Pancreas (tissue), 10 donors: ENCODE data around the gene ARHGEF7. TPM values are rescaled to one million over a fixed set of nuclear protein-coding genes. Genes with fewer than 3 reads are reported as not detected.

Experiments used
- ATAC-seq, 4 donors: fragments of 200-7000 bp; cut with Tn5 transposase; one replicate each; pipeline versions ENCODE4 v1.8.0 to v1.9.1; 2020; ENCODE audit warnings: mild to moderate bottlenecking in 4 of 4, moderate library complexity in 4 of 4
- DNase-seq, 6 donors: peaks; one replicate each; pipeline ENCODE4 v3.0.0-alpha.2; 2020
- FAIRE-seq: peaks from 2 replicates; lab custom pipeline; 2012; peaks lifted over from hg19 to GRCh38; lab: Jason Lieb, UNC
- H3K27ac ChIP-seq, 4 donors: fragments of 200-600 bp; sonication (generic); 1 replicate in 3 of 4; 2 replicates in 1 of 4; pipeline versions ENCODE4 v1.5.0 to v1.8.0; 2020
- H3K27me3 ChIP-seq, 4 donors: fragments of 200-600 bp; one replicate each; pipeline ENCODE4 v1.8.0; 2021
- H3K36me3 ChIP-seq, 3 donors: fragments of 200-600 bp; sonication (generic) in 1 of 3; one replicate each; pipeline versions ENCODE4 v1.5.0 to v1.8.0; 2020 to 2021
- H3K4me1 ChIP-seq, 3 donors: fragments of 200-600 bp; one replicate each; pipeline ENCODE4 v1.8.0; 2021
- H3K4me3 ChIP-seq, 4 donors: fragments of 200-600 bp; sonication (generic) in 2 of 4; one replicate each; pipeline versions ENCODE4 v1.5.0 to v1.8.0; 2020 to 2021
- H3K9me3 ChIP-seq, 4 donors: fragments of 200-600 bp; one replicate each; pipeline ENCODE4 v1.8.0; 2021
- WGBS, 2 donors: extraction: QIAGEN DNeasy Blood & Tissue Kit; methylation state at CpG; one replicate each; pipeline ENCODE4 v1.1.7; 2013; 5-methylcytosine and 5-hydroxymethylcytosine counted together
- intact Hi-C, 3 donors: fragments of 100-400 bp; cut with DNase I; formaldehyde crosslinking; loops; one replicate each; pipeline versions ENCODE4 v1.11.1 to v1.14.2; 2022
- polyA plus RNA-seq, 2 donors: library from polyadenylated mRNA; stranded (reverse); fragments of 200-250 nt; gene quantifications; one replicate each; pipeline ENCODE4 v1.2.3, GENCODE V29; 2013
- total RNA-seq, 6 donors: library from RNA; stranded (reverse); fragmentation: NEBNext Ultra II Directional in 4 of 6; extraction: Animal tissue kit (Norgen Biotek cat#: 25700) in 4 of 6; gene quantifications; one replicate each; pipeline versions ENCODE4 v1.2.1 to v1.2.4, GENCODE V29; 2021 to 2023
- TF ChIP-seq, protein P1 (sequence below), 4 donors: fragments of 200-600 bp; sonication (generic) in 3 of 4; IDR thresholded peaks; one replicate each; pipeline versions ENCODE4 v1.5.0 to v1.8.0; 2021; ENCODE audit warnings: antibody characterized with exemption in 4 of 4
- donor health status: healthy with polysubstance abuse.
- donor health status: DM: no; HTN: no; CAD: no; lungs with moderate emphysema.
- donor health status: DM: no; HTN: no; CAD: no.
- donor health status: control.
- donor health status: control.
- donor health status: Bipolar disorder and iron deficiency.
- donor health status: DM: yes; HTN: yes; CAD: no.
- donor health status: DM: no; HTN: no; CAD: no.
- donor health status: DM: no; HTN: no; CAD: no.
- donor health status: DM: yes; HTN: yes; CAD: no.

Gene ARHGEF7
- total and polyA plus RNA-seq, 8 donors, result 13.4 to 37.7 (median 22.2) TPM

DNA sequence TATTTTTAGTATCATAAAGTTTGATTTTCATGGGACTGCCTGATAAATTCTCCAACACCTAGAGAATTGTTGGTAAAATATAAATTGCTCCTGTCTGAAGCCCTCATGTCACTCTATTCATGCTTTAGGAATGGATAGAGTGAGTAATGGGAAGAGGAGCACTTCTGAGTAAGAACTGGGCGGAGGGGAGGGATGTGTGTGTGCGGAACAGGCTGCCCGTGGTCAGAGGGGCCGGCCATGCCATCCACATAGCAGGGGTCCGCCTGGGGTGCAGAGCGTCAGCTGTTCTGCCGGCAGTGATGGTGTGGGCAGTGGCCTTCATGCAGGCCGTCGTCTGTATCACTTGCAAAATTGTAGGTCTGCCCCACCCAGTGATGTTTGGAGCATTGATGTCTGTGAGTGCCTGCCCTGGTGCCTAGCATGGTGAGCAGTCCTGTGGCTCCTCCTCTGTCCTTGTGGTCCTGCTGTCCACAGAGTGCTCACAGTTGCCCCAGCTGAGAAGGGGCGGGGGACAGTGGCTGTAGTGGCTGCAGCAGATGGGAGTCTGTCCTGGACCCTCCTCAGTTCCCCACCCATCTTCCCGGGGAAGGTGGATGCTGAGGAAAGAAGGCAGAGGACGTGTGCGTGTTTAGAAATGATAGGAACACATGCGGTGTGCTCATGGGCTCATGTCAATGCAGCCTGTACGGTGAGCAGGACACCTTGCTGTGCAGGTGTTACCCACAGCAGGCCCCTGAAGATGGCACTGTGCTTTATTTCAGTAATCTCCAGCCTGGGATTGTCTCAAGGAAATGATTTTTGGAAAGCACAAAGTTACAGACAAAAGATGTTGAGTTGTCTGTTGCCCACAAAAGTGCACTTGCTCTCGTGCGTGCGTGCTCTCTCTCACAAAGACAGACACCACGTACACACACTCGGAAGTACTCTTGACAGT is 155.9 kb downstream of the ARHGEF7 start:
- H3K27ac ChIP-seq, result no peak overlapping the region
- no peak for ATAC-seq
- no peak for DNase-seq
- 93% methylated on average over 20 of the region's 20 CpGs for WGBS, 2 donors
- FAIRE-seq, result no peak
- H3K27me3 ChIP-seq, result no peaks in the 10 kb centered on the region
- H3K9me3 ChIP-seq, result no peaks in the 10 kb centered on the region
- TF ChIP-seq, protein P1, sequence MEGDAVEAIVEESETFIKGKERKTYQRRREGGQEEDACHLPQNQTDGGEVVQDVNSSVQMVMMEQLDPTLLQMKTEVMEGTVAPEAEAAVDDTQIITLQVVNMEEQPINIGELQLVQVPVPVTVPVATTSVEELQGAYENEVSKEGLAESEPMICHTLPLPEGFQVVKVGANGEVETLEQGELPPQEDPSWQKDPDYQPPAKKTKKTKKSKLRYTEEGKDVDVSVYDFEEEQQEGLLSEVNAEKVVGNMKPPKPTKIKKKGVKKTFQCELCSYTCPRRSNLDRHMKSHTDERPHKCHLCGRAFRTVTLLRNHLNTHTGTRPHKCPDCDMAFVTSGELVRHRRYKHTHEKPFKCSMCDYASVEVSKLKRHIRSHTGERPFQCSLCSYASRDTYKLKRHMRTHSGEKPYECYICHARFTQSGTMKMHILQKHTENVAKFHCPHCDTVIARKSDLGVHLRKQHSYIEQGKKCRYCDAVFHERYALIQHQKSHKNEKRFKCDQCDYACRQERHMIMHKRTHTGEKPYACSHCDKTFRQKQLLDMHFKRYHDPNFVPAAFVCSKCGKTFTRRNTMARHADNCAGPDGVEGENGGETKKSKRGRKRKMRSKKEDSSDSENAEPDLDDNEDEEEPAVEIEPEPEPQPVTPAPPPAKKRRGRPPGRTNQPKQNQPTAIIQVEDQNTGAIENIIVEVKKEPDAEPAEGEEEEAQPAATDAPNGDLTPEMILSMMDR (IDR thresholded peaks at IDR 0.05), result no peak
- H3K36me3 ChIP-seq, result peaks cover 0 to 27% (median 4%) of the 10 kb centered on the region in 3 donors
- H3K4me1 ChIP-seq, result no peaks in the 10 kb centered on the region
- intact Hi-C loops, result no loop called here
- no peak overlapping the region for H3K4me3 ChIP-seq

DNA sequence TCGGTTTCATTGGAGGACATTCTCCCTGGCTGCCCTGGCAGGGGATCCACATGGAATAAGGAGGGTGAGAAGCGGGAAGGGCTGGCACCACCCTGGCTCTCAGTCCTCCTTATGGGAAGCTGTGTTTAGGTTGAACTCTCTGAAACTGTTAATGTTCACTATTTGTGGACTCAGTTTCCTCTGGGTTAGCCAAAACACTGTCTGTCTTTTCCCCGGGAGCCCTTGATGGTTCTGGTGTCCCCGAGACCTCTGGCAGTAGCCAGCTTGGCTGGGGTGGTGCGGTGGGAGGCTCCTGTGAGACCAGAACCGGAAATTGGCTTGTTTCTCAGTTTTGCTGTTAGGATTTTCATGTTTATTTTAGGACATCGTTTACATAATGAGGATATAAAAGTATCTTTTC is 157.0 kb downstream of the ARHGEF7 start:
- peaks cover 0 to 37% (median 8%) of the 10 kb centered on the region in 3 donors for H3K36me3 ChIP-seq
- FAIRE-seq (no peak), ATAC-seq (no peak), DNase-seq (no peak)
- no peaks in the 10 kb centered on the region for H3K4me1 ChIP-seq
- H3K27me3 ChIP-seq, result no peaks in the 10 kb centered on the region
- H3K9me3 ChIP-seq, result no peaks in the 10 kb centered on the region
- 82 to 89% methylated on average over 7 of the region's 7 CpGs for WGBS, 2 donors
- intact Hi-C loops, result no loop called here
- H3K4me3 ChIP-seq, result no peak overlapping the region
- no peak overlapping the region for H3K27ac ChIP-seq
- TF ChIP-seq, protein P1 (IDR thresholded peaks at IDR 0.05), result no peak

DNA sequence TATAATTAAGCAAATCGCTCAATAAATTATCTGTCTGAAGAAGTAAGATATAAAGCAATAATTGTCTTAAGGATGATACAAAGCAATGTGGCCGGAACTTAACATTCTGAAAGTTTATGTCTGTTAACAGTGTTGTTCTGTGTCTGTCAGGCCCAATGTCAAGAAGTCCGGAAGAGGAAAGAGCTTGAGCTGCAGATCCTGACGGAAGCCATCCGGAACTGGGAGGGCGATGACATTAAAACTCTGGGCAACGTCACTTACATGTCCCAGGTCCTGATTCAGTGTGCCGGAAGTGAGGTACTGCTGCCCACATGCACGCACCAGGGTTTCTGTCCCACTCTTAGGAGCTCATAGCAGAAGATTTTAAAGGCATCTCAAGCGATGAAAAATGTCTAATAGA is 160.3 kb downstream of the ARHGEF7 start:
- Histone ChIP-seq H3K27me3 (no peaks in the 10 kb centered on the region), H3K36me3 (peaks cover 0 to 40% (median 15%) of the 10 kb centered on the region in 3 donors), H3K4me1 (no peaks in the 10 kb centered on the region), H3K9me3 (no peaks in the 10 kb centered on the region), H3K4me3 (no peak overlapping the region), H3K27ac (no peak overlapping the region)
- DNase-seq, result no peak
- ATAC-seq, result no peak
- intact Hi-C loops, result no loop called here
- TF ChIP-seq, protein P1 (IDR thresholded peaks at IDR 0.05), result no peak
- no peak for FAIRE-seq
- 94% methylated on average over 10 of the region's 10 CpGs for WGBS, 2 donors

DNA sequence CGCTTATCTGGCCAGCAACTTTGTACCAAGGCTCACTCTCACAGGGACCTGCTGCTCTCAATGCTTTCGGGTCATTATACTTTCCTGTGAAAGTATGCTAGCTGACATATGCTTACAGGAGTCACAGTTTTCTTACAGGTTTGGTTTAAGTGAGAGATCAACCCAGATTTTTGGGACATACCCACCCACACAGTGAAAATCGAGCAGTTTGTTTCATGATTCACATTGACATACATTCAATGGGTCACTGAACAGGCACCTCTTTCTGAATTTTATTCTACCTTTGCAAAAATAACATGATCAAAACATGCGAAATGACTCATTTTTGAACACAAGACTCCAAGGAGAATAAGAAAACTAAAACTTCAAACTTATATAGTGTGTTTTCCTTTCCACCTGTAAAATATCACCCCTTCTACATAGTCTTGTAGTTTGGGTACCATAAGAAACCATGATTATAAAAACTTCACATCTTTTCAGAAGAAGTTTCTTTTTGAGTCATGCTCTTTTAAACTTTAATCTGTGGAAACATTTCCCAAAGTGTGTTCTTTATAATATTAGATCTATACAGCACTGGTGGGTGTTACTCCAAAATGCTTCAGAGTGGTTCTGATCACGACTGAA is 161.0 kb downstream of the ARHGEF7 start:
- TF ChIP-seq, protein P1 (IDR thresholded peaks at IDR 0.05), result no peak
- Histone ChIP-seq H3K27ac (no peak overlapping the region), H3K27me3 (no peaks in the 10 kb centered on the region), H3K36me3 (peaks cover 0 to 44% (median 15%) of the 10 kb centered on the region in 3 donors), H3K9me3 (no peaks in the 10 kb centered on the region), H3K4me3 (no peak overlapping the region), H3K4me1 (no peaks in the 10 kb centered on the region)
- WGBS, 2 donors, result 87 to 94% methylated on average over 5 of the region's 5 CpGs
- no peak for DNase-seq
- no peak for FAIRE-seq
- intact Hi-C loops, result no loop called here
- ATAC-seq, result no peak
